Fibroblast of skin of right quadriceps (primary cell): Measurements from ENCODE around the gene DOCK4.

Source experiments
- DNase-seq: peaks from one replicate; pipeline ENCODE4 v3.0.0-alpha.2; 2013

Gene DOCK4

DNA sequence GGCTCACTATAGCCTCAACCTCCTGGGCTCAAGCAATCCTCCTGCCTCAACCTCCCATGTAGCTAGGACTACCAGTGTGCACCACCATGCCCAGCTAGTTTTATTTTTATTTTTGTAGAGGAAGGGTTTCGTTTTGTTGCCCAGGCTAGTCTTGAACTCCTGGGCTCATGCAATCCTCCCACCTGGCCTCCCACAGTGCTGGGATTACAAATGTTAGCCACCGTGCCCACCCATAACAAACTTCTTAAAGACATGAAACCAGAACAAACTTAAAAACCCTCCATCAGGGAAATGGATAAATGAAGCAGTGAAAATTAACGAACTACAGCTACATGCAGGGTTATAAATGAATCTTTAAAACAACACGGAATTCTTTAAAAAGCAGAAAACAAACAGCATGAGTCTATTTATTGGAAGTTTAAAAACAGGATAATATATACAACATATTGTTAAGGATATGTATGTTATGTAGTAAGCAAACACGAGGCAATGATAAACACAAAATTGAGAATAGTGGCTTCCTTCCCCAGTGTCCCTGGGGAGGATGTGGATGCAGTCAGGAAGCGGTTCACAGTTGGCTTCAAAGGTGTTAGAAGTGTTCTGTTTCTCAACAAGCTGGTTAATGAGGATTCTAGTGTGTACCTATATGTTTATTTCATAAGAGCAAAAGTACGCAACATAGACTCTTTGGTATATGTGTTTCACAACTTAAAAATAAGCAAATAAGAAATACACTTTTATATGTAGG is 515.7 kb downstream of the DOCK4 start:
- no peak for DNase-seq

GRCh38 chr7:111685349-111685748 is 520.9 kb downstream of the DOCK4 start:
- no peak for DNase-seq

- DNase-seq = peak; percentile 11
Observed at GRCh38 chr7:111682588-111683340, 523.4 kb downstream of the DOCK4 start.

DNA sequence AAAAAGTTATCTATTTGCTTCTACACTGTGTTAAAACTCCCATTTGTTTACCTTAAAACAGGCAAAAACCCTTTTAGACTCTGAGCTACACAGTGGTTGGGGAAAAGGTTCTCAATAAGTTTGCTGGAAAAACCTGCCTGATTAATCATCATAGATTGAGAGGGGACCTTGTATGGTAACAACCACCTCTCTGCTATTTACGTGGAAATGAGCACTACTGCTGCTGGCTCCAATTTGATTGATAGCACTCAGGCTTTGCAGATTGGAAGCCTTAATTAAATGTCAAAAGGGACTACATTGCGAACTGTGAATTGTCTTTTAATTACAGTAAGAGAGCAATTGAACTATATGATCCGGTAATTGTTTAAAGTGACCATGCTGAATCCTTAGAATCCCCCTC is 525.0 kb downstream of the DOCK4 start:
- no peak for DNase-seq

- DNase-seq = no peak
Observed at GRCh38 chr7:111678986-111679385, 527.2 kb downstream of the DOCK4 start.

DNA sequence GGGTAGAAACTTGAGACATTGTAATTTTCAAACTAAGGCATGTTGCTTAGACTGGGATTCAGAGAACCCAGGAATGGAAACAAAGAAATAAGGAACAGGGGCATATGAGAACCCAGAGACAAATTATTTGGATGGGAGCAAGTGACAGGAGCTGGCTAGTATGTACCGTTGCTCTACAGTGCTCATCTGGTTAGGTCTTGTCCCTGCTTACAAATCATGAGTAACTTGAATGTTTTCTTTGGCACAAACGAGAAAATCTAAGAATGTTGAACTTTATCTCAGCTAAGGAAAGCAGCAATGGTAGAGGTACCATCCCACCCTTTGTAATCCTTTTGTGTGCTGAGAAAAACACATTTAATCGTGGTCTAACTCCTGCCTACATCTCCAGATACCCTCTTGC is 527.9 kb downstream of the DOCK4 start:
- no peak for DNase-seq

- no peak for DNase-seq
Observed at GRCh38 chr7:111677848-111678247, 528.4 kb downstream of the DOCK4 start.

GRCh38 chr7:111676811-111677210 is 529.4 kb downstream of the DOCK4 start:
- no peak for DNase-seq
